ENCODE results near the gene NR2F6. TPM values are rescaled to one million over a fixed set of nuclear protein-coding genes. Genes with fewer than 3 reads are reported as not detected.

Gene NR2F6
- polyA plus RNA-seq, 1 donor (not counting 4 experiments of a cell fraction or from before 2014, with no cell fraction given), result 12.3 TPM

GRCh38 chr19:17263712-17264640 is 18.3 kb upstream of the NR2F6 start:
- no peak overlapping the region for H3K27ac ChIP-seq (ENCODE audit: control insufficient read depth, insufficient read depth, low read length)
- FAIRE-seq (no peak), DNase-seq (ENCODE audit: low read depth, low spot score) (no peak)
- no peak for TF ChIP-seq EZH2 (IDR thresholded peaks at IDR 0.05; ENCODE audit: low read length)
- TF ChIP-seq, protein P1, sequence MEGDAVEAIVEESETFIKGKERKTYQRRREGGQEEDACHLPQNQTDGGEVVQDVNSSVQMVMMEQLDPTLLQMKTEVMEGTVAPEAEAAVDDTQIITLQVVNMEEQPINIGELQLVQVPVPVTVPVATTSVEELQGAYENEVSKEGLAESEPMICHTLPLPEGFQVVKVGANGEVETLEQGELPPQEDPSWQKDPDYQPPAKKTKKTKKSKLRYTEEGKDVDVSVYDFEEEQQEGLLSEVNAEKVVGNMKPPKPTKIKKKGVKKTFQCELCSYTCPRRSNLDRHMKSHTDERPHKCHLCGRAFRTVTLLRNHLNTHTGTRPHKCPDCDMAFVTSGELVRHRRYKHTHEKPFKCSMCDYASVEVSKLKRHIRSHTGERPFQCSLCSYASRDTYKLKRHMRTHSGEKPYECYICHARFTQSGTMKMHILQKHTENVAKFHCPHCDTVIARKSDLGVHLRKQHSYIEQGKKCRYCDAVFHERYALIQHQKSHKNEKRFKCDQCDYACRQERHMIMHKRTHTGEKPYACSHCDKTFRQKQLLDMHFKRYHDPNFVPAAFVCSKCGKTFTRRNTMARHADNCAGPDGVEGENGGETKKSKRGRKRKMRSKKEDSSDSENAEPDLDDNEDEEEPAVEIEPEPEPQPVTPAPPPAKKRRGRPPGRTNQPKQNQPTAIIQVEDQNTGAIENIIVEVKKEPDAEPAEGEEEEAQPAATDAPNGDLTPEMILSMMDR (optimal IDR thresholded peaks at IDR 0.05 in 1 of 3, IDR thresholded peaks at IDR 0.05 in 1 of 3, conservative IDR thresholded peaks at IDR 0.05 in 1 of 3; ENCODE audit: extremely low read depth in 1 of 3, insufficient read depth in 2 of 3, low read length in 3 of 3), result no peak
- H3K4me1 ChIP-seq (ENCODE audit: control insufficient read depth, extremely low read depth, insufficient read depth, low read length), result peaks cover 8% of the 10 kb centered on the region
- H3K9me3 ChIP-seq (ENCODE audit: control insufficient read depth, low read depth, low read length), result peaks cover 5% of the 10 kb centered on the region
- H2AFZ ChIP-seq (ENCODE audit: control insufficient read depth, low read length), result no peak overlapping the region
- no peaks in the 10 kb centered on the region for H3K9me1 ChIP-seq (ENCODE audit: control insufficient read depth, extremely low read depth, insufficient read depth, low read length)
- no peak overlapping the region for H3K4me3 ChIP-seq (ENCODE audit: control insufficient read depth in 2 of 3, extremely low read depth in 1 of 3, insufficient read depth in 2 of 3, low read depth in 1 of 3, low read length in 3 of 3)
- H3K4me2 ChIP-seq (ENCODE audit: control insufficient read depth, extremely low read depth, insufficient read depth, low read depth, low read length), result no peak overlapping the region
- H3K36me3 ChIP-seq (ENCODE audit: control insufficient read depth in 2 of 2, extremely low read depth in 1 of 2, insufficient read depth in 2 of 2, low read length in 2 of 2), result peaks cover 0 to 2% of the 10 kb centered on the region in 2 experiments
- H4K20me1 ChIP-seq (ENCODE audit: control insufficient read depth, extremely low read depth, insufficient read depth, low read length), result no peaks in the 10 kb centered on the region
- H3K79me2 ChIP-seq (ENCODE audit: control insufficient read depth, insufficient read depth, low read length), result peaks cover 10% of the 10 kb centered on the region
- H3K27me3 ChIP-seq (ENCODE audit: control insufficient read depth, extremely low read depth, insufficient read depth, low read length), result no peaks in the 10 kb centered on the region
- H3K9ac ChIP-seq (ENCODE audit: control insufficient read depth, extremely low read depth, insufficient read depth, low read length), result no peak overlapping the region
- dilution Hi-C loops (cut with MboI; ENCODE audit: extremely low pct_ligation_motif_present, low sequenced_read_pairs), result no loop called here

GRCh38 chr19:17262557-17262956 is 16.8 kb upstream of the NR2F6 start:
- no peak overlapping the region for H3K9ac ChIP-seq (ENCODE audit: control insufficient read depth, extremely low read depth, insufficient read depth, low read length)
- dilution Hi-C loops (cut with MboI; ENCODE audit: extremely low pct_ligation_motif_present, low sequenced_read_pairs), result no loop called here
- no peak overlapping the region for H3K4me3 ChIP-seq (ENCODE audit: control insufficient read depth in 2 of 3, extremely low read depth in 1 of 3, insufficient read depth in 2 of 3, low read depth in 1 of 3, low read length in 3 of 3)
- peaks cover under 1% of the 10 kb centered on the region for H3K79me2 ChIP-seq (ENCODE audit: control insufficient read depth, insufficient read depth, low read length)
- H4K20me1 ChIP-seq (ENCODE audit: control insufficient read depth, extremely low read depth, insufficient read depth, low read length), result no peaks in the 10 kb centered on the region
- H2AFZ ChIP-seq (ENCODE audit: control insufficient read depth, low read length), result no peak overlapping the region
- FAIRE-seq, result no peak
- no peaks in the 10 kb centered on the region for H3K9me1 ChIP-seq (ENCODE audit: control insufficient read depth, extremely low read depth, insufficient read depth, low read length)
- peaks cover 5% of the 10 kb centered on the region for H3K9me3 ChIP-seq (ENCODE audit: control insufficient read depth, low read depth, low read length)
- DNase-seq (ENCODE audit: low read depth, low spot score), result no peak
- no peaks in the 10 kb centered on the region for H3K27me3 ChIP-seq (ENCODE audit: control insufficient read depth, extremely low read depth, insufficient read depth, low read length)
- no peak overlapping the region for H3K27ac ChIP-seq (ENCODE audit: control insufficient read depth, insufficient read depth, low read length)
- no peak overlapping the region for H3K4me2 ChIP-seq (ENCODE audit: control insufficient read depth, extremely low read depth, insufficient read depth, low read depth, low read length)
- TF ChIP-seq, protein P1 (optimal IDR thresholded peaks at IDR 0.05 in 1 of 3, IDR thresholded peaks at IDR 0.05 in 1 of 3, conservative IDR thresholded peaks at IDR 0.05 in 1 of 3; ENCODE audit: extremely low read depth in 1 of 3, insufficient read depth in 2 of 3, low read length in 3 of 3), result no peak
- no peaks in the 10 kb centered on the region for H3K4me1 ChIP-seq (ENCODE audit: control insufficient read depth, extremely low read depth, insufficient read depth, low read length)
- H3K36me3 ChIP-seq (ENCODE audit: control insufficient read depth in 2 of 2, extremely low read depth in 1 of 2, insufficient read depth in 2 of 2, low read length in 2 of 2), result no peaks in the 10 kb centered on the region

Measured in keratinocyte (primary cell).